DMS53 treated with DMSO at 0.1 percent for 48 hours (cell line): ENCODE measurements around the gene SH3D19.
A peak's percentile ranks its signal among the peaks of the same experiment; 100 is the strongest.
"Not testable (repeated sequence)": the region's sequence is repeated elsewhere in the genome, so short reads cannot be mapped to it uniquely, and the experiment has no call there.

Experiments
- DNase-seq: peaks from one replicate; lab custom pipeline; 2025; ENCODE audit not compliant: unreplicated experiment; lab: John Stamatoyannopoulos, UW

SH3D19 gene

GRCh38 chr4:151163855-151164254, 161.6 kb downstream of the SH3D19 start:
- no peak for DNase-seq

GRCh38 chr4:151158979-151159378, 166.4 kb downstream of the SH3D19 start:
- no peak for DNase-seq

GRCh38 chr4:151157543-151157942, 167.9 kb downstream of the SH3D19 start:
- DNase-seq, result no peak

GRCh38 chr4:151153585-151153984, 171.8 kb downstream of the SH3D19 start:
- no peak for DNase-seq

GRCh38 chr4:151152028-151152427, 173.4 kb downstream of the SH3D19 start:
- DNase-seq, result no peak

- DNase-seq, result no peak
Observed at GRCh38 chr4:151150821-151151580, 174.4 kb downstream of the SH3D19 start.

- DNase-seq, result no peak
Observed at GRCh38 chr4:151148261-151148660, 177.1 kb downstream of the SH3D19 start.

- no peak for DNase-seq
Observed at GRCh38 chr4:151147000-151147399, 178.4 kb downstream of the SH3D19 start.

GRCh38 chr4:151144329-151145072, 180.9 kb downstream of the SH3D19 start:
- no peak for DNase-seq

- no peak for DNase-seq
Observed at GRCh38 chr4:151143811-151144210, 181.6 kb downstream of the SH3D19 start.

GRCh38 chr4:151143162-151143561, 182.2 kb downstream of the SH3D19 start:
- DNase-seq, result no peak

- no peak for DNase-seq
Observed at GRCh38 chr4:151142758-151143157, 182.6 kb downstream of the SH3D19 start.

GRCh38 chr4:151139814-151140213, 185.6 kb downstream of the SH3D19 start:
- no peak for DNase-seq

GRCh38 chr4:151136048-151136447, 189.4 kb downstream of the SH3D19 start:
- DNase-seq, result not testable (repeated sequence)

- no peak for DNase-seq
Observed at GRCh38 chr4:151133311-151133710, 192.1 kb downstream of the SH3D19 start.

- no peak for DNase-seq
Observed at GRCh38 chr4:151129796-151130195, 195.6 kb downstream of the SH3D19 start.

GRCh38 chr4:151117371-151117962, 207.9 kb downstream of the SH3D19 start:
- DNase-seq, result peak; percentile 44

- no peak for DNase-seq
Observed at GRCh38 chr4:151114986-151115385, 210.4 kb downstream of the SH3D19 start.

- no peak for DNase-seq
Observed at GRCh38 chr4:151114338-151114737, 211.1 kb downstream of the SH3D19 start.

GRCh38 chr4:151110236-151110635, 215.2 kb downstream of the SH3D19 start:
- no peak for DNase-seq

- no peak for DNase-seq
Observed at GRCh38 chr4:151107063-151107462, 218.3 kb downstream of the SH3D19 start.

GRCh38 chr4:151105454-151106032, 219.9 kb downstream of the SH3D19 start:
- no peak for DNase-seq
